Neural cell (in vitro differentiated cells): ENCODE data around the gene NTNG1. TPM values are rescaled to one million over a fixed set of nuclear protein-coding genes. Genes with fewer than 3 reads are reported as not detected.

Experiments
- H2AFZ ChIP-seq: fragments of 200-600, 300-800 bp; sonication (generic), shearing (Covaris generic); 2 replicates; pipeline ENCODE4 v1.6.0; 2014; ENCODE audit warnings: low read depth, mild to moderate bottlenecking, antibody characterized with exemption, low read length, moderate library complexity
- H3F3A ChIP-seq: fragments of 200-600 bp; shearing (Covaris generic); 2 replicates; pipeline ENCODE4 v1.6.1; 2016; ENCODE audit warnings: mild to moderate bottlenecking, moderate library complexity, mixed read lengths, antibody characterized with exemption, low read length; ENCODE audit not compliant: insufficient read depth, poor library complexity, severe bottlenecking
- H3K27ac ChIP-seq: fragments of 200-600, 300-800 bp; sonication (generic), shearing (Covaris generic); 2 replicates; pipeline ENCODE4 v1.5.1; 2014; ENCODE audit warnings: mild to moderate bottlenecking, low read length, moderate library complexity
- H3K27me3 ChIP-seq: fragments of 300-800, 200-600 bp; sonication (generic), shearing (Covaris generic); 2 replicates; pipeline ENCODE4 v1.6.0; 2014; ENCODE audit warnings: mild to moderate bottlenecking, low read depth, low read length, moderate library complexity; ENCODE audit not compliant: insufficient read depth
- H3K36me3 ChIP-seq: fragments of 300-800, 200-600 bp; sonication (generic), shearing (Covaris generic); 2 replicates; pipeline ENCODE4 v1.5.1; 2014; ENCODE audit warnings: mild to moderate bottlenecking, antibody characterized with exemption, low read length, moderate library complexity; ENCODE audit not compliant: insufficient read depth
- H3K4me2 ChIP-seq: fragments of 300-800, 200-600 bp; sonication (generic), shearing (Covaris generic); 2 replicates; pipeline ENCODE4 v1.6.0; 2014; ENCODE audit warnings: mild to moderate bottlenecking, low read length
- H3K4me3 ChIP-seq: fragments of 300-800, 200-600 bp; sonication (generic), shearing (Covaris generic); 2 replicates; pipeline ENCODE4 v1.5.1; 2014; ENCODE audit warnings: mild to moderate bottlenecking, low read length, moderate library complexity
- H3K79me2 ChIP-seq: fragments of 200-600 bp; shearing (Covaris generic); replicated peaks from 2 replicates; pipeline ENCODE4 v1.6.0; 2014; ENCODE audit warnings: mild to moderate bottlenecking, low read length, moderate library complexity; ENCODE audit not compliant: insufficient read depth
- H3K9ac ChIP-seq: fragments of 300-800, 200-600 bp; sonication (generic), shearing (Covaris generic); 2 replicates; pipeline ENCODE4 v1.6.1; 2016; ENCODE audit warnings: mild to moderate bottlenecking, low read length, mixed read lengths
- H3K9me2 ChIP-seq: fragments of 200-600 bp; shearing (Covaris generic); 2 replicates; pipeline ENCODE4 v1.6.1; 2016; ENCODE audit warnings: mild to moderate bottlenecking, low read length, mixed read lengths; ENCODE audit not compliant: insufficient read depth
- H3K9me3 ChIP-seq: fragments of 200-600, 300-800 bp; sonication (generic), shearing (Covaris generic); 2 replicates; pipeline ENCODE4 v1.6.1; 2016; ENCODE audit warnings: mild to moderate bottlenecking, mixed run types, low read length, moderate library complexity, mixed read lengths
- H4K20me1 ChIP-seq: fragments of 200-600 bp; shearing (Covaris generic); 2 replicates; pipeline ENCODE4 v1.6.1; 2016; ENCODE audit warnings: mild to moderate bottlenecking, mixed run types; ENCODE audit not compliant: insufficient read depth
- MXI1 ChIP-seq: fragments of 450-650 bp; conservative IDR thresholded peaks from 2 replicates; pipeline ENCODE4 v1.6.1; 2014; ENCODE audit warnings: antibody characterized with exemption, mild to moderate bottlenecking; ENCODE audit not compliant: poor library complexity, severe bottlenecking
- POLR2AphosphoS5 ChIP-seq: IDR thresholded peaks from 2 replicates; pipeline ENCODE4 v1.6.1; 2012
- RAD21 ChIP-seq: fragments of 450-650 bp; conservative IDR thresholded peaks from 2 replicates; pipeline ENCODE4 v1.6.1; 2014; ENCODE audit warnings: antibody characterized with exemption, mild to moderate bottlenecking, moderate library complexity
- SMC3 ChIP-seq: fragments of 450-650 bp; conservative IDR thresholded peaks from 2 replicates; pipeline ENCODE4 v1.6.1; 2014; ENCODE audit warnings: antibody characterized with exemption, mild to moderate bottlenecking, moderate library complexity; ENCODE audit not compliant: poor library complexity
- TAF1 ChIP-seq: IDR thresholded peaks from 2 replicates; pipeline ENCODE4 v1.6.1; 2012; ENCODE audit warnings: low read depth
- polyA plus RNA-seq: library from polyadenylated mRNA; depleted of rRNA; stranded (reverse); fragments of >200 nt; gene quantifications from 2 replicates; pipeline ENCODE4 v1.2.3, GENCODE V29; 2014
- TF ChIP-seq, protein P1 (sequence below): fragments of 450-650 bp; IDR thresholded peaks from 2 replicates; pipeline ENCODE4 v1.5.1; 2014; ENCODE audit warnings: antibody characterized with exemption, mild to moderate bottlenecking, moderate library complexity; ENCODE audit not compliant: poor library complexity, severe bottlenecking
- TF ChIP-seq, protein P2 (sequence below): IDR thresholded peaks from 2 replicates; pipeline ENCODE4 v1.6.1; 2012; ENCODE audit warnings: borderline replicate concordance

The NTNG1 gene
- polyA plus RNA-seq, 1 donor from 2014 or later, result not detected

DNA sequence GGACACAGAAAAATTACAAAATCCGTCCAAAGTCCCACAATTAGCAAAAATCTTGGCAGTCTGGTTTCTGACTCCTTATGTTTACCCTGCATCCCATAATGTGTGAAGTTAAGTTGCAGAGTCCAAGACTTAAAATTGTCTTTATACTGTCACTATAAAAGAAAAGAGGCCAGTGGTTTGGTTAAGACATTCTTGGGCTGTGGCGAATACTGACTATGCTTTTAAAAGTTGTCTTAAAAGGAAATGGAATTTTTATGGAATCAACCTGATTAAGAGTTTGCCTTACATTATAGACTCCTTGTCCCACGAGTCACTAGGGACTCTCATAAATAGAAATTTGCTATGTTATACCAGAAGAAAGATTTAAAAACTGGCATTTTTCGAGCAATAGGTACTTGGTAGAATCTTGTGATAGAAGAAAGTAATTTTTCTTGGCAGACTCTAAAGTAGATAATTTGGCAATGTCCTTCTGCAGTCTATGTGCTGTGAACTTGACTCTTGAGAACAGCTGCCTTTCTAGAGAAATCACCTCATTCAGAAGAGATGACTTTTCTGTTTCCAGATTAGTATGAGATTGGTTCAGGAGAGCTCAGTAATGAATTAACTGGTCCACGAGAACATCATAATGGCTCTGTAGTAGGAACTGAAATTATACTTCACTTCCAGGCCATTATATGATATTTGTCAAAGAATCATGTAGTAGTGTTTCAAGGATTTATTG is 31.8 kb downstream of the NTNG1 start:
- no peaks in the 10 kb centered on the region for H3K27me3 ChIP-seq
- H3K9me3 ChIP-seq, result no peaks in the 10 kb centered on the region
- peaks cover 4% of the 10 kb centered on the region for H3F3A ChIP-seq
- no peak for TF ChIP-seq POLR2AphosphoS5
- no peak for TF ChIP-seq RAD21
- TF ChIP-seq, protein P1, sequence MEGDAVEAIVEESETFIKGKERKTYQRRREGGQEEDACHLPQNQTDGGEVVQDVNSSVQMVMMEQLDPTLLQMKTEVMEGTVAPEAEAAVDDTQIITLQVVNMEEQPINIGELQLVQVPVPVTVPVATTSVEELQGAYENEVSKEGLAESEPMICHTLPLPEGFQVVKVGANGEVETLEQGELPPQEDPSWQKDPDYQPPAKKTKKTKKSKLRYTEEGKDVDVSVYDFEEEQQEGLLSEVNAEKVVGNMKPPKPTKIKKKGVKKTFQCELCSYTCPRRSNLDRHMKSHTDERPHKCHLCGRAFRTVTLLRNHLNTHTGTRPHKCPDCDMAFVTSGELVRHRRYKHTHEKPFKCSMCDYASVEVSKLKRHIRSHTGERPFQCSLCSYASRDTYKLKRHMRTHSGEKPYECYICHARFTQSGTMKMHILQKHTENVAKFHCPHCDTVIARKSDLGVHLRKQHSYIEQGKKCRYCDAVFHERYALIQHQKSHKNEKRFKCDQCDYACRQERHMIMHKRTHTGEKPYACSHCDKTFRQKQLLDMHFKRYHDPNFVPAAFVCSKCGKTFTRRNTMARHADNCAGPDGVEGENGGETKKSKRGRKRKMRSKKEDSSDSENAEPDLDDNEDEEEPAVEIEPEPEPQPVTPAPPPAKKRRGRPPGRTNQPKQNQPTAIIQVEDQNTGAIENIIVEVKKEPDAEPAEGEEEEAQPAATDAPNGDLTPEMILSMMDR, result no peak
- no peak for TF ChIP-seq MXI1
- TF ChIP-seq TAF1, result no peak
- TF ChIP-seq, protein P2, sequence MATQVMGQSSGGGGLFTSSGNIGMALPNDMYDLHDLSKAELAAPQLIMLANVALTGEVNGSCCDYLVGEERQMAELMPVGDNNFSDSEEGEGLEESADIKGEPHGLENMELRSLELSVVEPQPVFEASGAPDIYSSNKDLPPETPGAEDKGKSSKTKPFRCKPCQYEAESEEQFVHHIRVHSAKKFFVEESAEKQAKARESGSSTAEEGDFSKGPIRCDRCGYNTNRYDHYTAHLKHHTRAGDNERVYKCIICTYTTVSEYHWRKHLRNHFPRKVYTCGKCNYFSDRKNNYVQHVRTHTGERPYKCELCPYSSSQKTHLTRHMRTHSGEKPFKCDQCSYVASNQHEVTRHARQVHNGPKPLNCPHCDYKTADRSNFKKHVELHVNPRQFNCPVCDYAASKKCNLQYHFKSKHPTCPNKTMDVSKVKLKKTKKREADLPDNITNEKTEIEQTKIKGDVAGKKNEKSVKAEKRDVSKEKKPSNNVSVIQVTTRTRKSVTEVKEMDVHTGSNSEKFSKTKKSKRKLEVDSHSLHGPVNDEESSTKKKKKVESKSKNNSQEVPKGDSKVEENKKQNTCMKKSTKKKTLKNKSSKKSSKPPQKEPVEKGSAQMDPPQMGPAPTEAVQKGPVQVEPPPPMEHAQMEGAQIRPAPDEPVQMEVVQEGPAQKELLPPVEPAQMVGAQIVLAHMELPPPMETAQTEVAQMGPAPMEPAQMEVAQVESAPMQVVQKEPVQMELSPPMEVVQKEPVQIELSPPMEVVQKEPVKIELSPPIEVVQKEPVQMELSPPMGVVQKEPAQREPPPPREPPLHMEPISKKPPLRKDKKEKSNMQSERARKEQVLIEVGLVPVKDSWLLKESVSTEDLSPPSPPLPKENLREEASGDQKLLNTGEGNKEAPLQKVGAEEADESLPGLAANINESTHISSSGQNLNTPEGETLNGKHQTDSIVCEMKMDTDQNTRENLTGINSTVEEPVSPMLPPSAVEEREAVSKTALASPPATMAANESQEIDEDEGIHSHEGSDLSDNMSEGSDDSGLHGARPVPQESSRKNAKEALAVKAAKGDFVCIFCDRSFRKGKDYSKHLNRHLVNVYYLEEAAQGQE, result no peak
- TF ChIP-seq SMC3, result no peak
- no peaks in the 10 kb centered on the region for H3K79me2 ChIP-seq
- no peaks in the 10 kb centered on the region for H3K36me3 ChIP-seq
- no peaks in the 10 kb centered on the region for H3K9me2 ChIP-seq
- no peak overlapping the region for H3K9ac ChIP-seq
- no peaks in the 10 kb centered on the region for H4K20me1 ChIP-seq
- H2AFZ ChIP-seq, result no peak overlapping the region
- no peak overlapping the region for H3K4me2 ChIP-seq
- H3K27ac ChIP-seq, result no peak overlapping the region
- H3K4me3 ChIP-seq, result no peak overlapping the region

DNA sequence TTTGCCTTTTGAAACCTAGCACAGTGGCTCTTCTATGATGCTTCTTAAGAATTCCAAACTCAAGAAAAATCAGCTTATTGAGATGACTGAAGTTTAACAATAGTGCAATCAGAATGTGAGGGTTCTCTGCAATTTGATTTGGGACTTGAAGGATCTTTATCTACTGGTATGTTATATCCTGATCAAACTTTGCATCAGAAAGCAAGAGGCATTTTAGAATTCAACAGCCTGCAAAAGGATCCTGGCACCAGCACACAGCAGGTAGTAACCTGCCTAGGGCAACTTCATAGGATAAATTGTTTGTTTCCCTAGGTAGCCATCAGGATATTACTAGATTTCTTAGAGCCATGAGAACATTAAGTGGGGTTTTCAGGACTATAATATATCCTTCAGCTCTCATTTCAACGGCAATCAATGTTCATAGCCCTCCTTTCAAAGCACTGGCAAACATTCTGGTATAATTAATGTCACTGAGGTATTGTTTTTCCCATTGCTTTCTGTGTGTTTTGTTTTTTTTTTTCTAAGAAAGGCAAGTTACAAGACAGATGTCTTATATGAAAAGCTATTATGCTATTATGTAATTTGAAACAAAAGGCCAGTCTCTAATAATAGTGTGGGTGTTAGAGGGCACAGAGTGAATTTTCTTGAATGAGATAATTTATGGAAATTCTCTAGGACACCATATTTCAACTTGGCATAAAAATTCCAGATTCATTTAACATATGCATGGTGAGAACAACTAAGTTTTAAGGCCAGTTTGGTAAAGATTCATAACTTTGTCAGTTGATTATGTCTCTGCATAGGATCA is 34.5 kb downstream of the NTNG1 start:
- Histone ChIP-seq H3K27ac (no peak overlapping the region), H3K4me2 (no peak overlapping the region)
- TF ChIP-seq TAF1 (no peak), POLR2AphosphoS5 (peak; percentile 11)
- TF ChIP-seq, protein P1, result no peak
- TF ChIP-seq, protein P2, result peak; percentile 31

More for the DNA sequence above, 34.5 kb downstream of the NTNG1 start:
- Histone ChIP-seq H3K27me3 (no peaks in the 10 kb centered on the region), H3K36me3 (no peaks in the 10 kb centered on the region), H3K4me3 (no peak overlapping the region), H3F3A (peaks cover 4% of the 10 kb centered on the region), H3K79me2 (no peaks in the 10 kb centered on the region), H3K9me2 (no peaks in the 10 kb centered on the region), H4K20me1 (no peaks in the 10 kb centered on the region), H3K9ac (no peak overlapping the region), H3K9me3 (no peaks in the 10 kb centered on the region), H2AFZ (no peak overlapping the region)
